ENCODE data around the gene OGT.
"Not testable (repeated sequence)": the region's sequence is repeated elsewhere in the genome, so short reads cannot be mapped to it uniquely, and the experiment has no call there.

OGT gene

GRCh38 chrX:71532753-71533425 is at the start of gene OGT:
Gene OGT, plus strand, starts transcription at chrX:71533104. Its CDS starts 196 bp downstream, at chrX:71533300.
- peak; percentile 91 for DNase-seq (ENCODE audit: low spot score)

- DNase-seq (ENCODE audit: low spot score) = no peak
These were observed 45.1 kb upstream of the OGT start for GRCh38 chrX:71487814-71488213.

- DNase-seq (ENCODE audit: low spot score) = no peak
These were observed 43.4 kb upstream of the OGT start for GRCh38 chrX:71489540-71489939.

DNA sequence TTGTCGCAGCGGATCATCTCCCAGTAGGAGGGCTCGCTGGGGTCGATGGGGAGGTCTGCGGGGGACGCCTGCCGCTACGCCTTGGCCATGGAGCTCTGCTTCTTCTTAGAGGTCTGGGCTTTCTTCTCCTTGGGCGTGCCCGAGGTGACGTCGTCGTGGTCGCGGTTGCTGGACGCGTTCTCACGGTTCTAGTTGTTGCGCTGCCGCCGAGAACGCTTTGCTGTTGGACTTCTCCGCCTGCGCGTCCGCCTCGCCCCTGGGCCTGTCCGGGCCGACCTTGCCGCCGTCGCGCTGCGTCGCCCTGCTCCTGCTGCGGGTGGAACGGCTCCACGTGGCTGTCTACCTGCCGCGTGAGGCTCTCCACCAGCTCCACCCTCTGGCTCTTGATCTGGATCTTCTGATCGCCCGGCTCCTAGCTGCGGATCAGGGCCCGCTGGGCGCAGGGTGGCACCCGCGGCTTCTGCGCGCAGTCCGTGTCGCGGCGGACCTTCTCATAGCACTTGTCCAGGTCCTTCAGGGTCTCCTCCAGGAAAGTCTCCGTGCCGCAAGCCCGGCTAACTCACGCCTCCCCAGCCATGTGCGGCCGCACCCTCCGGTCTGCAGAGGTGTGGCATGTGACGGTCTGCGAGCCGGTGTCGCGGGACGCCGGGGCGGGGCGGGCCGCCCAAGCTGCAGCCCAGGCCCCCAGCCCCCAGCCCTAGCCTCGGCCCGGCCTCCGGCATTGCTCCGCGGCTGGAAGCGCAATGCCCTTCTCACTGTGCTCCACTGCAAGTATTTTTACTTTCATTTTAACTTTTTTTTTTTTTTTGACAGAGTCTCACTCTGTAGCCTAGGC is 40.5 kb upstream of the OGT start:
- no peak for DNase-seq (ENCODE audit: low spot score)

GRCh38 chrX:71493111-71493613 is 39.7 kb upstream of the OGT start:
- no peak for DNase-seq (ENCODE audit: low spot score)

- peak; percentile 22 for DNase-seq (ENCODE audit: low spot score)
These were observed 36.9 kb upstream of the OGT start for GRCh38 chrX:71495979-71496378.

- DNase-seq (ENCODE audit: low spot score) = no peak
These were observed 36.4 kb upstream of the OGT start for GRCh38 chrX:71496476-71496875.

DNA sequence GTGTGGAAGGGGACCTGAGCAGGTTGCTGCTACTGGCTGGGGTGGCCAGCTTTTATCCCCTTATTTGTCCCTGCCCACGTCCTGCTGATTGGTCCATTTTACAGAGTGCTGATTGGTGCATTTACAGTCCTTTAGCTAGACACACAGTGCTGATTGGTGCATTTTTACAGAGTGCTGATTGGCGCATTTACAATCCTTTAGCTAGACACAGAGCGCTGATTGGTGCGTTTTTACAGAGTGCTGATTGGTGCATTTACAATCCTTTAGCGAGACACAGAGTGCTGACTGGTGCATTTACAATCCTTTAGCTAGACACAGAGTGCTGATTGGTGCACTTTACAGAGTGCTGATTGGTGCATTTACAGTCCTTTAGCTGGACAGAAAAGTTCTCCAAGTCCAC is 30.8 kb upstream of the OGT start:
- not testable (repeated sequence) for DNase-seq (ENCODE audit: low spot score)

- DNase-seq (ENCODE audit: low spot score) = no peak
These were observed 28.6 kb upstream of the OGT start for GRCh38 chrX:71504346-71504745.

DNA sequence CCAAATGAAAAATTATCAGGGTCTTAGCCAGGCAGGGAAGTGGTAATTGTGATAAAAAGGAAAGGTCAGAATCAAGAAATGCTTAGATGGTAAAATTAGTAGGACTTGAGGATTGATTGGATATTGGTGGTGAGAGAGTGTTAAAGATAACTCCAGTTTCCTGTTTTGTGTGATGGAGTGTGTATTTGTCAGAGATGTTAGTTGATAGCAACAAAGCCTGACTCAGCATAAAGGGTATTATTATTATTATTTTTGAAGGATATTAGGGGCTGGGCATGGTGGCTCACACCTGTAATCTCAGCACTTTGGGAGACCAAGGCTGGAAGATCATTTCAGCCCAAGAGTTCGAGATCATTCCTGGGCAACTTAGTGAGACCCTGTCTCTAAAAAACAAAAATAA is 23.6 kb upstream of the OGT start:
- no peak for DNase-seq (ENCODE audit: low spot score)

GRCh38 chrX:71510161-71510560 is 22.7 kb upstream of the OGT start:
- DNase-seq (ENCODE audit: low spot score) = no peak

GRCh38 chrX:71513731-71514130 is 19.2 kb upstream of the OGT start:
- DNase-seq (ENCODE audit: low spot score) = not testable (repeated sequence)

GRCh38 chrX:71514367-71515037 is 18.4 kb upstream of the OGT start:
- DNase-seq (ENCODE audit: low spot score) = no peak

GRCh38 chrX:71515038-71515396 is 17.9 kb upstream of the OGT start:
- DNase-seq (ENCODE audit: low spot score) = no peak

- no peak for DNase-seq (ENCODE audit: low spot score)
These were observed 7.6 kb upstream of the OGT start for GRCh38 chrX:71525316-71525715.

DNA sequence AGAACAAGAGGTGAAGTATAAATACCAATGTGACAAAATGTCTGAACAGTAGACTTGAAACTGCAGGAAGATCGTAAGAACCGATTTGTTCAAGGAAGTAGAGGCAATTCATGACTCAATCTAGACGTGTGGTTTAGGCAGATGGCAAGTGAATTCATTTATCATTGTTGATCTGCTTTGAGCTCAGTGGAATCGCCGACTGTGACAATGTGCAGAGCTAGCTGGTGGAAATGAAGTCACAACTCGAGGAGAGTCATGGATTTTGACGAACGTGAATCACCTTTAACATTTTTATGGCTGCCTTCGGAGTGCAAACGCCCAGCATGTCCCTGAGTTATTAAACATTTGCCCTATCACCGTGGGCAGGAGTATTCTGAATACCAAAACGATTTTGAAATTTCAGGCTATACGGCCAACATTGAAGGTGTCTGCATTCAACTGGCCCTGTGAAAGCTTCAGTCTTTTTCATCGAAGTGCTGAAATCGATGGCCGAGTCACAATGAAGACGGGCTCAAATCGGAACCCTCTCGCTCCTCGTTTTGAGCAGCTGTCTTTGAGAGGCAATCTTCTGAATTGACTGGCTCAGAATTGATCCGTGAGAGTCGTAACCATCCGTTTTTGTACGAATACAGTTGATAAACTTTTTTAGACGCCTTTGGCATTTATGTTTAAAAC is 689 bp upstream of the OGT start:
- DNase-seq (ENCODE audit: low spot score) = peak; percentile 20

GRCh38 chrX:71533516-71533850 is 579 bp downstream of the OGT start:
- peak; percentile 23 for DNase-seq (ENCODE audit: low spot score)

- DNase-seq (ENCODE audit: low spot score) = peak; percentile 46
These were observed 1.1 kb downstream of the OGT start for GRCh38 chrX:71533851-71534561.

GRCh38 chrX:71534773-71535544 is 2.1 kb downstream of the OGT start:
- no peak for DNase-seq (ENCODE audit: low spot score)

DNA sequence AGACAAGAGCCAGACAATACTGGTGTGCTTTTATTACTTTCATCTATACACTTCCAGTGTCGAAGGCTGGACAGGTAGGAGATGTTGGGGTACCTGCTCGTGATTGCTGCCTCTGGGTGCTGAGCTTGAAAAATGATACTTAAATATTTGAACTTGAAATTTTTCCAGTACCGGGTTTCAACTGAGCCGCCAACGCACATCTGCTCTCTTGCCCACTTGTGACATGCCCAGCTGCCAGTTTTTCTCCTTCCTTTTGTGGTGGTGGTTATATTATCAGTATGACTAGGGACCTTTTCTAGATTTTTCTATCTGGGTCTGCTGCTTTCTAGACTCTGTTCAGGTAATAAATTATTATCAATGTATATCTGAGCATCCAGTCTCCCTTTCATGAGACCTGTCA is 3.4 kb downstream of the OGT start:
- DNase-seq (ENCODE audit: low spot score) = no peak

GRCh38 chrX:71537743-71538142 is 4.8 kb downstream of the OGT start:
- no peak for DNase-seq (ENCODE audit: low spot score)

All from globus pallidus (tissue), 1 donor.